Duodenal mucosa (tissue), 2 donors: ENCODE measurements around the gene TIMP3.
"Not testable (repeated sequence)": the region's sequence is repeated elsewhere in the genome, so short reads cannot be mapped to it uniquely, and the experiment has no call there.

Experiments
- H3K27ac ChIP-seq: one replicate; pipeline ENCODE4 v1.7.0; 2013; ENCODE audit warnings: low read depth, low read length
- H3K27me3 ChIP-seq, 2 donors: one replicate each; pipeline ENCODE4 v1.7.0; 2013; ENCODE audit warnings: low read length in 2 of 2, control low read depth in 1 of 2; ENCODE audit not compliant: insufficient read depth in 2 of 2, control insufficient read depth in 1 of 2
- H3K36me3 ChIP-seq, 2 donors: one replicate each; pipeline ENCODE4 v1.7.0; 2013; ENCODE audit warnings: low read length in 2 of 2, control low read depth in 1 of 2; ENCODE audit not compliant: insufficient read depth in 2 of 2, control insufficient read depth in 1 of 2
- H3K4me1 ChIP-seq, 2 donors: one replicate each; pipeline ENCODE4 v1.7.0; 2013; ENCODE audit warnings: low read length in 2 of 2, control low read depth in 1 of 2; ENCODE audit not compliant: insufficient read depth in 2 of 2, control insufficient read depth in 1 of 2
- H3K4me3 ChIP-seq, 2 donors: one replicate each; pipeline ENCODE4 v1.7.0; 2013; ENCODE audit warnings: low read length in 2 of 2, low read depth in 1 of 2
- H3K9ac ChIP-seq, 2 donors: one replicate each; pipeline ENCODE4 v1.7.0; 2013; ENCODE audit warnings: low read length in 2 of 2, low read depth in 1 of 2
- H3K9me3 ChIP-seq, 2 donors: one replicate each; pipeline ENCODE4 v1.7.0; 2013; ENCODE audit warnings: low read length in 2 of 2, control low read depth in 1 of 2; ENCODE audit not compliant: control insufficient read depth in 1 of 2

Gene TIMP3

GRCh38 chr22:32862083-32862482 lies 60.6 kb downstream of the TIMP3 start:
- Histone ChIP-seq H3K27me3 (no peaks in the 10 kb centered on the region), H3K4me1 (no peaks in the 10 kb centered on the region), H3K36me3 (no peaks in the 10 kb centered on the region), H3K27ac (no peak overlapping the region), H3K9ac (no peak overlapping the region), H3K4me3 (no peak overlapping the region), H3K9me3 (no peaks in the 10 kb centered on the region)

GRCh38 chr22:32862936-32863661 lies 61.6 kb downstream of the TIMP3 start:
- Histone ChIP-seq H3K27ac (no peak overlapping the region), H3K36me3 (no peaks in the 10 kb centered on the region), H3K27me3 (no peaks in the 10 kb centered on the region), H3K9ac (no peak overlapping the region), H3K4me1 (no peaks in the 10 kb centered on the region), H3K9me3 (no peaks in the 10 kb centered on the region), H3K4me3 (no peak overlapping the region)

GRCh38 chr22:32864041-32864440 lies 62.5 kb downstream of the TIMP3 start:
- no peaks in the 10 kb centered on the region for H3K4me1 ChIP-seq
- no peaks in the 10 kb centered on the region for H3K27me3 ChIP-seq
- no peak overlapping the region for H3K4me3 ChIP-seq
- H3K9ac ChIP-seq, result no peak overlapping the region
- no peaks in the 10 kb centered on the region for H3K36me3 ChIP-seq
- H3K9me3 ChIP-seq, result no peaks in the 10 kb centered on the region
- H3K27ac ChIP-seq, result no peak overlapping the region

DNA sequence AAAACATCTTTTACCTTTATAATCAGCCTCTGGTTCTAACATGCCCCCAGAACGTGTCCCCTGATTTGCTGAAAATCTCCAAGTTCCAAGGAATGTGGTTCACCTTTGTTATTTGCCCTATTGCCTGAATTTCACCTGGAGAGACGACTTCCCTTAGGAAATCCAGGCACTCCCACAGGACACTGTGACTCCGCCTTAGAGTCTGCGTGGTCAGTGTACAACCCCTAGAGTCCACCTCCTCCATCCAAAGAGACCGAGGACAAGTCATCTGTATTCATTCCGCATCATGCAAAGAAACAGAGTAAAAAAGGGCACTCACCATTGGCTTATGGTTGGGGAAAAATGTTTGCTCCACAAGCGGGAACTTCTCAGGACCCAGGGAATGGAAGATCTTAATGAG lies 63.1 kb downstream of the TIMP3 start:
- Histone ChIP-seq H3K9ac (no peak overlapping the region), H3K27ac (no peak overlapping the region), H3K4me1 (no peaks in the 10 kb centered on the region), H3K36me3 (no peaks in the 10 kb centered on the region), H3K4me3 (no peak overlapping the region), H3K9me3 (no peaks in the 10 kb centered on the region), H3K27me3 (no peaks in the 10 kb centered on the region)

GRCh38 chr22:32866953-32867352 lies 65.4 kb downstream of the TIMP3 start:
- H3K27me3 ChIP-seq, result no peaks in the 10 kb centered on the region
- no peak overlapping the region for H3K27ac ChIP-seq
- H3K9ac ChIP-seq, result no peak overlapping the region
- no peak overlapping the region for H3K4me3 ChIP-seq
- no peaks in the 10 kb centered on the region for H3K9me3 ChIP-seq
- H3K36me3 ChIP-seq, result no peaks in the 10 kb centered on the region
- H3K4me1 ChIP-seq, result no peaks in the 10 kb centered on the region

DNA sequence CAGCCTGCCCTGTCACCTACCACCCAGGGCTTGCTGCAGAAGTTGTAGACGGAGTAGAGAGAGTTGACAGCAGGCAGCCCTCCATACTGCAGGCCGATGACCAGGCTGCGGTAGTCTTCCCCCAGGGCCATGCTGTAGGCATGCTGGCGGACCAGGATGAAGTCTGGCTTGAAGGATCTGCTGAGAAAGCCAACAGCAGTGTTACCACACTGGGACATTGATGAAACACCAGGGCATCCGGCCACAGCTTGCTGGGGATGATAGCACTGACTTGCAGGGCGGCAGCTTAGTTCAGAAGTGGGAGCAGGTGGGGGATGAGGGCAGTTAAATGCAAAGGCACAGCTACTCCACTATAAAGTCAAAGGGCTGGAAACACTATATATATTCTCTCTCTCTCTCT lies 67.4 kb downstream of the TIMP3 start:
- no peaks in the 10 kb centered on the region for H3K4me1 ChIP-seq
- no peak overlapping the region for H3K27ac ChIP-seq
- H3K36me3 ChIP-seq, result no peaks in the 10 kb centered on the region
- H3K27me3 ChIP-seq, result no peaks in the 10 kb centered on the region
- H3K4me3 ChIP-seq, result no peak overlapping the region
- no peak overlapping the region for H3K9ac ChIP-seq
- H3K9me3 ChIP-seq, result no peaks in the 10 kb centered on the region

GRCh38 chr22:32870474-32870873 lies 69.0 kb downstream of the TIMP3 start:
- Histone ChIP-seq H3K27me3 (no peaks in the 10 kb centered on the region), H3K27ac (no peak overlapping the region), H3K9me3 (no peaks in the 10 kb centered on the region), H3K4me1 (no peaks in the 10 kb centered on the region), H3K9ac (no peak overlapping the region), H3K4me3 (no peak overlapping the region), H3K36me3 (no peaks in the 10 kb centered on the region)

DNA sequence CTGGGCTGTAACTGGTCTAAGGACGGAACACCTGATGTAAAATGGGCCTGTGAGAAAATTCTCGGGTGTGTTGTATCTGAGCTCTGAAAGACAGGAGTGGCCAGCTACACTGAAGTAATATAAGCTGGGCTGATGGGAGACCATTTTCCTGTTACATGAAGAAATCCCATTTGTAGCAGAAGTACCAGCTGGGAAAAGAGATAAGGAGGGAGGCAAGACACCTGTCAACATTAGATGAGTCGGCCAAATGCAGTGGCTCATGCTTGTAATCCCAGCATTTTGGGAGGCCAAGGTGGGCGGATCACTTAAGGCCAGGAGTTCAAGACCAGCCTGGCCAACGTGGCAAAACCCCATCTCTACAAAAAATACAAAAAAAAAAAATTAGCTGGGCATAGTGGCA lies 72.1 kb downstream of the TIMP3 start:
- H3K4me1 ChIP-seq, H3K36me3 ChIP-seq, H3K9ac ChIP-seq, H3K27ac ChIP-seq, H3K9me3 ChIP-seq, H3K4me3 ChIP-seq, H3K27me3 ChIP-seq: not testable (repeated sequence)

GRCh38 chr22:32874385-32874784 lies 72.9 kb downstream of the TIMP3 start:
- Histone ChIP-seq H3K27ac (no peak overlapping the region), H3K9me3 (no peaks in the 10 kb centered on the region), H3K36me3 (no peaks in the 10 kb centered on the region), H3K9ac (no peak overlapping the region), H3K4me3 (no peak overlapping the region), H3K4me1 (no peaks in the 10 kb centered on the region), H3K27me3 (no peaks in the 10 kb centered on the region)

GRCh38 chr22:32874976-32875375 lies 73.5 kb downstream of the TIMP3 start:
- no peak overlapping the region for H3K9ac ChIP-seq
- H3K4me3 ChIP-seq, result no peak overlapping the region
- H3K27me3 ChIP-seq, result no peaks in the 10 kb centered on the region
- no peaks in the 10 kb centered on the region for H3K9me3 ChIP-seq
- no peaks in the 10 kb centered on the region for H3K4me1 ChIP-seq
- no peak overlapping the region for H3K27ac ChIP-seq
- H3K36me3 ChIP-seq, result no peaks in the 10 kb centered on the region

DNA sequence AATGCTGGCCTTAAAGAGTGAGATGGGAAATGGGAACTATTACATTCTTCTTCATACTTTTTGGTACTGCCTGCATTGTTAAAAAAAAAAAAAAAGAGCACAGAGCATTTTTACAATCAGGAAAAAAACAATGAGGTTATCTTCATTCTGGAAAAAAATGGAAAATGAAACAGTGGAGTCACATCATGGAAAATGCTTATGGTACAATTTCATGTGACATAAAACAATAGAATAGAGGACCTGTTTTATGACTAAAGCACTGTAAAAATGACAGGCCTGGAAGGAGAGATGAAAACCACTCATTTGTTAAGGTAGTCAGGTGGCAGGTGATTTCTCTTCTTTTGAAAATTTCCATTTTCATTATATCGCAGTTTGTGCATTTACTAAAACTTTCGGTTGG lies 75.0 kb downstream of the TIMP3 start:
- Histone ChIP-seq H3K4me1 (peaks cover 0 to 3% of the 10 kb centered on the region in 2 donors), H3K27me3 (no peaks in the 10 kb centered on the region), H3K36me3 (no peaks in the 10 kb centered on the region), H3K9me3 (no peaks in the 10 kb centered on the region), H3K27ac (no peak overlapping the region), H3K9ac (no peak overlapping the region), H3K4me3 (no peak overlapping the region)
